HG02840 (cell line): ENCODE results near the gene POTEB3.
"Not testable (repeated sequence)": the region's sequence is repeated elsewhere in the genome, so short reads cannot be mapped to it uniquely, and the experiment has no call there.

Source experiments
- ATAC-seq: cut with Tn5 transposase; IDR thresholded peaks from one replicate; pipeline ENCODE4 v1.9.1; 2021; ENCODE audit warnings: mild to moderate bottlenecking, moderate library complexity, moderate number of reproducible peaks; ENCODE audit not compliant: unreplicated experiment, low FRiP score

POTEB3 gene

GRCh38 chr15:21440399-21440798 is at the start of gene POTEB3:
POTEB3 (minus strand) TSS chr15:21440499; CDS start chr15:21440011, 488 bp downstream.
- not testable (repeated sequence) for ATAC-seq

DNA sequence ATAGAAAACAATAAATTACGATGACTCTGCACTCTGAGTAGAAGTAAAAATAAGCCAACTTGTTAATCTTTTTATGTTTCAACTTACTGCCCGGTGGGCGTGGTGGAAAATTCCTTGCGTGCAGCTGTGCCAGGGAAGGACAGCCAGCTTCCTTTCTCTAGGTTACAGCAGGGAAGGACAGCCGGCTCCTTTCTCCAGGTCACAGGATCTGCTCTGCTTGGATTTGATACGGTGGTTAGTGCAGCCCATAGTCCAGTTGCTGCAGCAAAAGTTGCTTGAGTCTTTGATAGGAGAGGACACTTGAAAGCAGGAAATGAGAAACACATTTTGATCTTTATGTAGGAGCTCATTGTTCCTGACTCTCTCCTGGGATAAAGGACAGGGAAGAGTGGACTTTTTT is 13.4 kb upstream of the POTEB3 start:
- ATAC-seq = not testable (repeated sequence)

- not testable (repeated sequence) for ATAC-seq
Observed at GRCh38 chr15:21451920-21452563, 11.7 kb upstream of the POTEB3 start.

GRCh38 chr15:21451487-21451886 is 11.2 kb upstream of the POTEB3 start:
- not testable (repeated sequence) for ATAC-seq

DNA sequence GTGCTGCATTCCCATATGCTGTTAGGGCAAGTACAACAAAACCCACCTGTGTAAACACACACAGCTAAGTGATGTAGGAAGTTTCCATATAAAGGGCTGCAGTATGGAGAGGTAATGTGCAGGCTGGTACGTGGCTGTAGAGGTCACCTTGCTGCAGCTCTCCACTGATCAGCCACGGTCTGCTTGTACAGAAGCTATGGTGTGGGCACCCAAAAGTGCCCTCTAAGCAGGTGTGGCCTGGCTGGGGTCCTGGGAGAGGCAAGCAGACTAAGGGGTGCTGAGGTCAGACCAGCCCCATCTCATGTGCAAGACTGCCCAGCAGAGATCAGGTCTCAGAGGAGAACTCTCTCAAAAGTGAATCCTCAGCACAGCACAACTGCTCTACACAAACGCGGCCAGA is 32.9 kb downstream of the POTEB3 start:
- ATAC-seq = not testable (repeated sequence)

- not testable (repeated sequence) for ATAC-seq
Observed at GRCh38 chr15:21401531-21401930, 38.8 kb downstream of the POTEB3 start.

GRCh38 chr15:21399111-21399510 is 41.2 kb downstream of the POTEB3 start:
- ATAC-seq = not testable (repeated sequence)

- ATAC-seq = not testable (repeated sequence)
Observed at GRCh38 chr15:21398511-21398910, 41.8 kb downstream of the POTEB3 start.

GRCh38 chr15:21397656-21398055 is 42.6 kb downstream of the POTEB3 start:
- ATAC-seq = not testable (repeated sequence)

DNA sequence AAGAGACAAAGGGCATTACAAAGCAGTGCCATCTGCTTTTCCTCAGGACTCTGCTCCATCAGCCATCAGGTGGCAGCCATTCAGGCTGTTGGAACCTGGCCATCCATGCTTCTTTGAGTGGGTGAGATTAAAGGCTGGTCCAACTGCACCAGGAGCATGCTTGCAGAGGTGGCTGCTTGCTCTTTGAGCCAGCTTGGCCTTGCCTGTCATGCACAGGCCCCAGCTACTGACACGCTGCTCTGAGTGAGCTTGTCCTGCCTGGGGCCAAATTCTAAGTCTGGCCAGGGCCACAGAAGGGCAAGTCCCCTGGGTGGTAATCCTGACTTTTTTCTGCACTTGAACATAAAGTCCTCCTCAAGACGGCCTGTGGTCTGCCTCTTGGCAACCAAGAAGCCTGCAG is 43.1 kb downstream of the POTEB3 start:
- not testable (repeated sequence) for ATAC-seq

DNA sequence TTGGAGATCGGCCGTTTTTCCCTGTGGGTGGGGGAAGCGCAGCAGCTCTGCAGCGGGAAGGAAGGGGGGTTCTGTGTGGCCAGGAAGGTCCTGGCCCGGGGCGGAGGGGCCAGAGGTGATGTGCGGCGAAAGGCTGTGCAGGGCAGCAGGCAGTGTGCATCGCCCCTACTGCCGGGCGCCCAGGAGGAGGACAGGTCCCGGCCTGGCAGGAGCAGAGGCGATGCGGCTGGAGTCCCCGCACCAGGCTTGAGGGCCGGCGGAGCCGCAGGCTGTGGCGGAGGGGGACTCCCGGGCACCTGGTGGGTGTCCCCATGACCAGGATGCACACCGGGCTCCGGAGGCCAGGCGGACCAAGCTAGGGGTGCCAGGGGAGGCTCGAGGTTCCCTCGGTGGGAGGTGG is 54.3 kb downstream of the POTEB3 start:
- not testable (repeated sequence) for ATAC-seq

DNA sequence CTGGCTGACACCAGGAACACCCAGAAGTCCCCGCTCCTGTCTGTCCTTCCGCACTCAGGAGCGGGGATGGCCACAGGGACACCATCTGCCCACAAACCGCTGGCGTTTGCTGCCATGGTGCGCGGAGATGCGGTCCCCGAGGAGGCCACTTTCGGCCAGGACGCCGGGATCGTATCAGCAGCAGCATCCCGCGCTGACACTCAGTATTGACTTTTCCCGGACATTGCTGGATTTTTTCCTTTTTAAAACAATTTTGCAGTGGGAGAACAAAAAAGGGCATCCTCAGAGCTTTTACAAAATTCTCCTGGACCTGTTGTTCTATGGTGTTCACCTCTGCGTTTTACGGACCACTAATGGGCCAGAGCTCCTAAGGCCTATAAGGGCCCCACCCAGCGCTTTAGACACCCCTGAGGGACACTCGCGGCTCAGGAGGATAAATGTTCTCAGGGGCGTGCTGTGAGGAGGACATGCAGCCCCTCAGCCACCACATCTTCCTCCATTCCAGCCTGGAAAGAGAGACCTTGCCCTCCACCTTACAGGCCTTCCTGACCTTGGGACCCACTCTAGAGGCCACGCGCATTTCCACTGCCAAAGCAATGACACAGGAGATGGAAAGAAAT is 56.3 kb downstream of the POTEB3 start:
- not testable (repeated sequence) for ATAC-seq

GRCh38 chr15:21373682-21374081 is 66.6 kb downstream of the POTEB3 start:
- ATAC-seq = not testable (repeated sequence)

GRCh38 chr15:21369177-21369576 is 71.1 kb downstream of the POTEB3 start:
- not testable (repeated sequence) for ATAC-seq

- not testable (repeated sequence) for ATAC-seq
Observed at GRCh38 chr15:21368625-21369024, 71.7 kb downstream of the POTEB3 start.
